K562 (cell line): Measurements from ENCODE around the gene XBP1. TPM values are rescaled to one million over a fixed set of nuclear protein-coding genes. Genes with fewer than 3 reads are reported as not detected.

Experiments used
- CSDE1 ChIP-seq, 2 experiments: fragments of 450-650 bp; IDR thresholded peaks; 2 replicates each; pipeline ENCODE4 v1.6.1; 2016; ENCODE audit warnings: mild to moderate bottlenecking in 1 of 2
- ETV5 ChIP-seq: sonication (generic); formaldehyde crosslinking; IDR thresholded peaks from 2 replicates; pipeline ENCODE4 v1.4.0; 2020; ENCODE audit warnings: low read depth, mild to moderate bottlenecking, missing genetic modification reagents
- IRF2 ChIP-seq: sonication (generic); formaldehyde crosslinking; IDR thresholded peaks from 2 replicates; pipeline ENCODE4 v1.8.1; 2022; ENCODE audit warnings: mild to moderate bottlenecking, missing genetic modification reagents
- MAFK ChIP-seq: IDR thresholded peaks from 2 replicates; pipeline ENCODE4 v1.6.1; 2011; ENCODE audit warnings: low read length, improper control_type of control experiment
- POLR2A ChIP-seq: fragments of 450-650 bp; conservative IDR thresholded peaks from 2 replicates; pipeline ENCODE4 v1.6.1; 2016
- POLR2G ChIP-seq: fragments of 200-400 bp; formaldehyde crosslinking; IDR thresholded peaks from 2 replicates; pipeline ENCODE4 v1.6.1; 2017; ENCODE audit warnings: low read depth, mild to moderate bottlenecking, antibody characterized with exemption, low read length, moderate library complexity
- RBM39 ChIP-seq: fragments of 200-400 bp; formaldehyde crosslinking; optimal IDR thresholded peaks from 2 replicates; pipeline ENCODE3; 2018; ENCODE audit warnings: low read depth, low read length
- polyA plus RNA-seq, 8 experiments: library from polyadenylated mRNA; depleted of rRNA in 4 of 8; stranded (reverse) in 5 of 8; unstranded in 3 of 8; fragments of >200 nt; fragmentation: Nextera tagmentation in 2 of 8; fragmentation: Illumina TruSeq in 1 of 8; extraction: Ambion mirVana in 2 of 8; extraction: Trizol in 1 of 8; gene quantifications; 2 replicates each; pipeline versions ENCODE4 v1.2.1 to v1.2.3, GENCODE V29; 2011 to 2014; ENCODE audit warnings: inconsistent platforms in 1 of 8, missing spikeins in 1 of 8
- total RNA-seq, 7 experiments: library from RNA; depleted of rRNA in 6 of 7; stranded (reverse); fragments of >200 nt in 6 of 7; fragmentation: Illumina TruSeq in 2 of 7; extraction: Trizol in 2 of 7; gene quantifications; 2 replicates each; pipeline versions ENCODE4 v1.2.1 to v1.2.3, GENCODE V29; 2011 to 2021; ENCODE audit warnings: low replicate concordance in 1 of 7
- TF ChIP-seq, protein P1 (sequence below): sonication (generic); formaldehyde crosslinking; IDR thresholded peaks from 2 replicates; pipeline ENCODE4 v1.8.0; 2022; ENCODE audit warnings: missing genetic modification reagents, mild to moderate bottlenecking, borderline replicate concordance
- TF ChIP-seq, protein P2 (sequence below): fragments of 250-450 bp; sonication (Bioruptor Pico); IDR thresholded peaks from 2 replicates; pipeline ENCODE4 v1.8.0; 2021; ENCODE audit warnings: mild to moderate bottlenecking, moderate library complexity
- TF ChIP-seq, protein P3 (sequence below): sonication (generic); formaldehyde crosslinking; IDR thresholded peaks from 2 replicates; pipeline ENCODE4 v1.8.1; 2022; ENCODE audit warnings: missing genetic modification reagents
- TF ChIP-seq, protein P4 (sequence below): fragments of 450-650 bp; IDR thresholded peaks from 2 replicates; pipeline ENCODE4 v1.7.0; 2016; ENCODE audit warnings: borderline replicate concordance
- TF ChIP-seq, protein P5 (sequence below): sonication (generic); formaldehyde crosslinking; IDR thresholded peaks from 2 replicates; pipeline ENCODE4 v1.8.0; 2022; ENCODE audit warnings: mild to moderate bottlenecking, missing genetic modification reagents
- TF ChIP-seq, protein P6 (sequence below): fragments of 450-650 bp; formaldehyde crosslinking; IDR thresholded peaks from 2 replicates; pipeline ENCODE4 v1.4.0; 2020; ENCODE audit warnings: mild to moderate bottlenecking, moderate library complexity

Gene XBP1
- total and polyA plus RNA-seq, 9 of the 15 experiments (the other 6 are each of a cell fraction or from before 2014, with no cell fraction given): 25.0 to 218 (median 94.6) TPM

DNA sequence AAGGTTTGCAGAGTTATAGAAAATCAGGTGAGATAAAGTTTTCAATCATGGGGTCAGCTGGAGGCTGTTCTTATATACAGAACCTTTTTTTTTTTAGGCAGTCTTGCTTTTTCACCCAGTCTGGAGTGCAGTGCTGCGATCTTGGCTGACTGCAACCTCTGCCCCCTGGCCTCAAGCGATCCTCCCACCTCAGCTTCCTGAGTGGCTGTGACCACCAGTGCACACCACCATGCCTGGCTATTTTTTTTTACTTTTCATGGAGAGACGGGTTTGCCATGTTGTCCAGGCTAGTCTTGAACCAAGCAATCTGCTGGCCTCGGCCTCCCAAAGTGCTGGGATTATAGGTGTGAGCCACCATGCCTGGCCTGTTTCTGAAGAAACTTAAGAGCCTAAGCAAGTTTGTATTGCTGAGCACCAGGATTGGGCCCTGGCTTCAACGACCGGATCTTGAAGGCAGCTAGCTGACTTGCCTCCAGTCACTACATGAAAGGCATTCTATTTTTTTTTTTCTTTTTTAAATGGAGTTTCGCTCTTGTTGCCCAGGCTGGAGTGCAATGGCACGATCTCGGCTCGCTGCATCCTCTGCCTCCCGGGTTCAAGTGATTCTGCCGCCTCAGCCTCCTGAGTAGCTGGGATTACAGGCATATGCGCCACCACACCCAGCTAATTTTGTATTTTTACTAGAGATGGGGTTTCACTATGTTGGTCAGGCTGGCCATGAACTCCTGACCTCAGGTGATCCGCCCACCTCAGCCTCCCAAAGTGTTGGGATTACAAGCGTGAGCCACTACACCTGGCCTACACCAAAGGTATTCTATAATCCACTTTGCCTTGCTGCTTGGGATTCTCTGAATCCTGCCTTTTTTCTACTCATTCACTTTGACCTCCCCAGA, 7.6 kb downstream of the XBP1 start (continued):
- TF ChIP-seq, protein P1, sequence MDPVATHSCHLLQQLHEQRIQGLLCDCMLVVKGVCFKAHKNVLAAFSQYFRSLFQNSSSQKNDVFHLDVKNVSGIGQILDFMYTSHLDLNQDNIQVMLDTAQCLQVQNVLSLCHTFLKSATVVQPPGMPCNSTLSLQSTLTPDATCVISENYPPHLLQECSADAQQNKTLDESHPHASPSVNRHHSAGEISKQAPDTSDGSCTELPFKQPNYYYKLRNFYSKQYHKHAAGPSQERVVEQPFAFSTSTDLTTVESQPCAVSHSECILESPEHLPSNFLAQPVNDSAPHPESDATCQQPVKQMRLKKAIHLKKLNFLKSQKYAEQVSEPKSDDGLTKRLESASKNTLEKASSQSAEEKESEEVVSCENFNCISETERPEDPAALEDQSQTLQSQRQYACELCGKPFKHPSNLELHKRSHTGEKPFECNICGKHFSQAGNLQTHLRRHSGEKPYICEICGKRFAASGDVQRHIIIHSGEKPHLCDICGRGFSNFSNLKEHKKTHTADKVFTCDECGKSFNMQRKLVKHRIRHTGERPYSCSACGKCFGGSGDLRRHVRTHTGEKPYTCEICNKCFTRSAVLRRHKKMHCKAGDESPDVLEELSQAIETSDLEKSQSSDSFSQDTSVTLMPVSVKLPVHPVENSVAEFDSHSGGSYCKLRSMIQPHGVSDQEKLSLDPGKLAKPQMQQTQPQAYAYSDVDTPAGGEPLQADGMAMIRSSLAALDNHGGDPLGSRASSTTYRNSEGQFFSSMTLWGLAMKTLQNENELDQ (CRISPR knock-in tag): no peak
- TF ChIP-seq RBM39 (no peak), ETV5 (no peak), POLR2G (peak; percentile 63), MAFK (no peak), IRF2 (CRISPR knock-in tag) (no peak), POLR2A (peak; percentile 53; the same call in 1 of the 2 replicates), CSDE1 (IDR thresholded peaks at IDR 0.05) (no peak)
- TF ChIP-seq, protein P2, sequence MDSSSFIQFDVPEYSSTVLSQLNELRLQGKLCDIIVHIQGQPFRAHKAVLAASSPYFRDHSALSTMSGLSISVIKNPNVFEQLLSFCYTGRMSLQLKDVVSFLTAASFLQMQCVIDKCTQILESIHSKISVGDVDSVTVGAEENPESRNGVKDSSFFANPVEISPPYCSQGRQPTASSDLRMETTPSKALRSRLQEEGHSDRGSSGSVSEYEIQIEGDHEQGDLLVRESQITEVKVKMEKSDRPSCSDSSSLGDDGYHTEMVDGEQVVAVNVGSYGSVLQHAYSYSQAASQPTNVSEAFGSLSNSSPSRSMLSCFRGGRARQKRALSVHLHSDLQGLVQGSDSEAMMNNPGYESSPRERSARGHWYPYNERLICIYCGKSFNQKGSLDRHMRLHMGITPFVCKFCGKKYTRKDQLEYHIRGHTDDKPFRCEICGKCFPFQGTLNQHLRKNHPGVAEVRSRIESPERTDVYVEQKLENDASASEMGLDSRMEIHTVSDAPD (CRISPR knock-in tag): no peak
- TF ChIP-seq, protein P3, sequence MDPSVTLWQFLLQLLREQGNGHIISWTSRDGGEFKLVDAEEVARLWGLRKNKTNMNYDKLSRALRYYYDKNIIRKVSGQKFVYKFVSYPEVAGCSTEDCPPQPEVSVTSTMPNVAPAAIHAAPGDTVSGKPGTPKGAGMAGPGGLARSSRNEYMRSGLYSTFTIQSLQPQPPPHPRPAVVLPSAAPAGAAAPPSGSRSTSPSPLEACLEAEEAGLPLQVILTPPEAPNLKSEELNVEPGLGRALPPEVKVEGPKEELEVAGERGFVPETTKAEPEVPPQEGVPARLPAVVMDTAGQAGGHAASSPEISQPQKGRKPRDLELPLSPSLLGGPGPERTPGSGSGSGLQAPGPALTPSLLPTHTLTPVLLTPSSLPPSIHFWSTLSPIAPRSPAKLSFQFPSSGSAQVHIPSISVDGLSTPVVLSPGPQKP: no peak
- TF ChIP-seq, protein P4, sequence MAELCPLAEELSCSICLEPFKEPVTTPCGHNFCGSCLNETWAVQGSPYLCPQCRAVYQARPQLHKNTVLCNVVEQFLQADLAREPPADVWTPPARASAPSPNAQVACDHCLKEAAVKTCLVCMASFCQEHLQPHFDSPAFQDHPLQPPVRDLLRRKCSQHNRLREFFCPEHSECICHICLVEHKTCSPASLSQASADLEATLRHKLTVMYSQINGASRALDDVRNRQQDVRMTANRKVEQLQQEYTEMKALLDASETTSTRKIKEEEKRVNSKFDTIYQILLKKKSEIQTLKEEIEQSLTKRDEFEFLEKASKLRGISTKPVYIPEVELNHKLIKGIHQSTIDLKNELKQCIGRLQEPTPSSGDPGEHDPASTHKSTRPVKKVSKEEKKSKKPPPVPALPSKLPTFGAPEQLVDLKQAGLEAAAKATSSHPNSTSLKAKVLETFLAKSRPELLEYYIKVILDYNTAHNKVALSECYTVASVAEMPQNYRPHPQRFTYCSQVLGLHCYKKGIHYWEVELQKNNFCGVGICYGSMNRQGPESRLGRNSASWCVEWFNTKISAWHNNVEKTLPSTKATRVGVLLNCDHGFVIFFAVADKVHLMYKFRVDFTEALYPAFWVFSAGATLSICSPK: no peak
- TF ChIP-seq, protein P5, sequence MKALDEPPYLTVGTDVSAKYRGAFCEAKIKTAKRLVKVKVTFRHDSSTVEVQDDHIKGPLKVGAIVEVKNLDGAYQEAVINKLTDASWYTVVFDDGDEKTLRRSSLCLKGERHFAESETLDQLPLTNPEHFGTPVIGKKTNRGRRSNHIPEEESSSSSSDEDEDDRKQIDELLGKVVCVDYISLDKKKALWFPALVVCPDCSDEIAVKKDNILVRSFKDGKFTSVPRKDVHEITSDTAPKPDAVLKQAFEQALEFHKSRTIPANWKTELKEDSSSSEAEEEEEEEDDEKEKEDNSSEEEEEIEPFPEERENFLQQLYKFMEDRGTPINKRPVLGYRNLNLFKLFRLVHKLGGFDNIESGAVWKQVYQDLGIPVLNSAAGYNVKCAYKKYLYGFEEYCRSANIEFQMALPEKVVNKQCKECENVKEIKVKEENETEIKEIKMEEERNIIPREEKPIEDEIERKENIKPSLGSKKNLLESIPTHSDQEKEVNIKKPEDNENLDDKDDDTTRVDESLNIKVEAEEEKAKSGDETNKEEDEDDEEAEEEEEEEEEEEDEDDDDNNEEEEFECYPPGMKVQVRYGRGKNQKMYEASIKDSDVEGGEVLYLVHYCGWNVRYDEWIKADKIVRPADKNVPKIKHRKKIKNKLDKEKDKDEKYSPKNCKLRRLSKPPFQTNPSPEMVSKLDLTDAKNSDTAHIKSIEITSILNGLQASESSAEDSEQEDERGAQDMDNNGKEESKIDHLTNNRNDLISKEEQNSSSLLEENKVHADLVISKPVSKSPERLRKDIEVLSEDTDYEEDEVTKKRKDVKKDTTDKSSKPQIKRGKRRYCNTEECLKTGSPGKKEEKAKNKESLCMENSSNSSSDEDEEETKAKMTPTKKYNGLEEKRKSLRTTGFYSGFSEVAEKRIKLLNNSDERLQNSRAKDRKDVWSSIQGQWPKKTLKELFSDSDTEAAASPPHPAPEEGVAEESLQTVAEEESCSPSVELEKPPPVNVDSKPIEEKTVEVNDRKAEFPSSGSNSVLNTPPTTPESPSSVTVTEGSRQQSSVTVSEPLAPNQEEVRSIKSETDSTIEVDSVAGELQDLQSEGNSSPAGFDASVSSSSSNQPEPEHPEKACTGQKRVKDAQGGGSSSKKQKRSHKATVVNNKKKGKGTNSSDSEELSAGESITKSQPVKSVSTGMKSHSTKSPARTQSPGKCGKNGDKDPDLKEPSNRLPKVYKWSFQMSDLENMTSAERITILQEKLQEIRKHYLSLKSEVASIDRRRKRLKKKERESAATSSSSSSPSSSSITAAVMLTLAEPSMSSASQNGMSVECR (CRISPR knock-in tag): no peak
- TF ChIP-seq, protein P6, sequence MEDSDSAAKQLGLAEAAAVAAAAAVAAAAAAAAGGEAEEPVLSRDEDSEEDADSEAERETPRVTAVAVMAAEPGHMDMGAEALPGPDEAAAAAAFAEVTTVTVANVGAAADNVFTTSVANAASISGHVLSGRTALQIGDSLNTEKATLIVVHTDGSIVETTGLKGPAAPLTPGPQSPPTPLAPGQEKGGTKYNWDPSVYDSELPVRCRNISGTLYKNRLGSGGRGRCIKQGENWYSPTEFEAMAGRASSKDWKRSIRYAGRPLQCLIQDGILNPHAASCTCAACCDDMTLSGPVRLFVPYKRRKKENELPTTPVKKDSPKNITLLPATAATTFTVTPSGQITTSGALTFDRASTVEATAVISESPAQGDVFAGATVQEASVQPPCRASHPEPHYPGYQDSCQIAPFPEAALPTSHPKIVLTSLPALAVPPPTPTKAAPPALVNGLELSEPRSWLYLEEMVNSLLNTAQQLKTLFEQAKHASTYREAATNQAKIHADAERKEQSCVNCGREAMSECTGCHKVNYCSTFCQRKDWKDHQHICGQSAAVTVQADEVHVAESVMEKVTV (CRISPR knock-in tag): no peak
